K562 (cell line): Measurements from ENCODE around the gene GARIN5B. TPM values are rescaled to one million over a fixed set of nuclear protein-coding genes. Genes with fewer than 3 reads are reported as not detected.

ENCODE experiments used
- C11orf30 ChIP-seq: fragments of 450-650 bp; IDR thresholded peaks from 2 replicates; pipeline ENCODE4 v1.6.1; 2016; ENCODE audit warnings: low read depth, mild to moderate bottlenecking
- CBFA2T3 ChIP-seq: fragments of 450-650 bp; IDR thresholded peaks from 2 replicates; pipeline ENCODE4 v1.6.1; 2017
- FOXJ3 ChIP-seq: sonication (generic); formaldehyde crosslinking; IDR thresholded peaks from 2 replicates; pipeline ENCODE4 v1.4.0; 2020; ENCODE audit warnings: mild to moderate bottlenecking, missing genetic modification reagents
- FUS ChIP-seq: fragments of 200-400 bp; formaldehyde crosslinking; optimal IDR thresholded peaks from 2 replicates; pipeline ENCODE3; 2017; ENCODE audit warnings: low read depth, low read length
- HCFC1 ChIP-seq: IDR thresholded peaks from 2 replicates; pipeline ENCODE4 v1.6.1; 2012; ENCODE audit warnings: low read depth, low read length, improper control_type of control experiment
- ILF3 ChIP-seq: fragments of 450-650 bp; IDR thresholded peaks from 2 replicates; pipeline ENCODE4 v1.6.1; 2018; ENCODE audit warnings: antibody characterized with exemption, mild to moderate bottlenecking, moderate library complexity, borderline replicate concordance
- KHSRP ChIP-seq: fragments of 450-650 bp; IDR thresholded peaks from 2 replicates; pipeline ENCODE4 v1.6.1; 2017
- NFRKB ChIP-seq: fragments of 450-650 bp; IDR thresholded peaks from 2 replicates; pipeline ENCODE4 v1.6.1; 2016; ENCODE audit warnings: low read depth
- NR2C2 ChIP-seq, 2 experiments: fragments of 200-800 bp in 1 of 2; sonication (Bioruptor generic) in 1 of 2; sonication (generic) in 1 of 2; formaldehyde crosslinking in 1 of 2; IDR thresholded peaks; 2 replicates each; pipeline versions ENCODE4 v1.6.1 to v1.8.0; 2016 to 2022; ENCODE audit warnings: mild to moderate bottlenecking in 1 of 2, missing compliant biosample characterization in 1 of 2, missing genetic modification characterization in 1 of 2, missing genetic modification reagents in 1 of 2
- PHF20 ChIP-seq: fragments of 450-650 bp; IDR thresholded peaks from 2 replicates; pipeline ENCODE4 v1.6.1; 2018; ENCODE audit not compliant: partially characterized antibody
- POLR2A ChIP-seq: fragments of 450-650 bp; conservative IDR thresholded peaks from 2 replicates; pipeline ENCODE4 v1.6.1; 2016
- POLR2AphosphoS2 ChIP-seq: IDR thresholded peaks from 2 replicates; pipeline ENCODE4 v1.6.1; 2012; ENCODE audit warnings: low read length, improper control_type of control experiment
- SETDB1 ChIP-seq: IDR thresholded peaks from one replicate; pipeline ENCODE4 v1.6.1; 2012; ENCODE audit warnings: low read length, control low read depth, inconsistent platforms
- SUPT5H ChIP-seq: fragments of 450-650 bp; IDR thresholded peaks from 2 replicates; pipeline ENCODE4 v1.6.1; 2016
- TBP ChIP-seq: optimal IDR thresholded peaks from 2 replicates; pipeline ENCODE3; 2011; ENCODE audit warnings: low read depth, low read length, improper control_type of control experiment
- TCF3 ChIP-seq: sonication (generic); formaldehyde crosslinking; IDR thresholded peaks from 2 replicates; pipeline ENCODE4 v1.4.0; 2020; ENCODE audit warnings: mild to moderate bottlenecking, missing genetic modification reagents
- TFAM ChIP-seq: fragments of 250-450 bp; sonication (Bioruptor Pico); conservative IDR thresholded peaks from 2 replicates; pipeline ENCODE4 v1.5.0; 2021; ENCODE audit warnings: mild to moderate bottlenecking, moderate library complexity
- TGIF2 ChIP-seq: sonication (generic); formaldehyde crosslinking; IDR thresholded peaks from 2 replicates; pipeline ENCODE4 v1.8.1; 2022; ENCODE audit warnings: mild to moderate bottlenecking, missing genetic modification reagents, moderate library complexity
- THAP7 ChIP-seq: fragments of 250-450 bp; sonication (Bioruptor Pico); IDR thresholded peaks from 2 replicates; pipeline ENCODE4 v1.5.0; 2021
- THRAP3 ChIP-seq: fragments of 450-650 bp; IDR thresholded peaks from 2 replicates; pipeline ENCODE4 v1.6.1; 2016; ENCODE audit warnings: mild to moderate bottlenecking, inconsistent platforms, borderline replicate concordance
- TOE1 ChIP-seq, 2 experiments: fragments of 450-650 bp in 1 of 2; sonication (generic) in 1 of 2; formaldehyde crosslinking in 1 of 2; IDR thresholded peaks; 2 replicates each; pipeline versions ENCODE4 v1.7.1 to v1.8.0; 2016 to 2022; ENCODE audit warnings: borderline replicate concordance in 2 of 2, mild to moderate bottlenecking in 2 of 2, antibody characterized with exemption in 1 of 2, inconsistent platforms in 1 of 2, low read depth in 1 of 2, missing genetic modification reagents in 1 of 2, moderate library complexity in 1 of 2
- U2AF1 ChIP-seq: fragments of 200-400 bp; formaldehyde crosslinking; optimal IDR thresholded peaks from 2 replicates; pipeline ENCODE3; 2017; ENCODE audit warnings: mild to moderate bottlenecking, low read depth, low read length, moderate library complexity
- ZBTB8A ChIP-seq: fragments of 450-650 bp; IDR thresholded peaks from 2 replicates; pipeline ENCODE4 v1.6.1; 2018; ENCODE audit warnings: mild to moderate bottlenecking, moderate library complexity; ENCODE audit not compliant: partially characterized antibody
- ZFPM2 ChIP-seq: fragments of 250-450 bp; sonication (Bioruptor Pico); IDR thresholded peaks from 2 replicates; pipeline ENCODE4 v1.5.1; 2022; ENCODE audit warnings: mild to moderate bottlenecking
- ZNF133 ChIP-seq: fragments of 250-450 bp; sonication (Bioruptor Pico); IDR thresholded peaks from 2 replicates; pipeline ENCODE4 v1.4.0; 2020; ENCODE audit warnings: mild to moderate bottlenecking
- ZNF146 ChIP-seq: IDR thresholded peaks from one replicate; pipeline ENCODE4 v1.6.1; 2018; ENCODE audit warnings: missing compliant biosample characterization; ENCODE audit not compliant: unreplicated experiment
- ZNF217 ChIP-seq: sonication (generic); formaldehyde crosslinking; IDR thresholded peaks from 2 replicates; pipeline ENCODE4 v1.8.0; 2022; ENCODE audit warnings: mild to moderate bottlenecking, missing genetic modification reagents
- ZNF232 ChIP-seq: sonication (generic); formaldehyde crosslinking; IDR thresholded peaks from 2 replicates; pipeline ENCODE4 v1.8.0; 2022; ENCODE audit warnings: mild to moderate bottlenecking, missing genetic modification reagents
- ZNF24 ChIP-seq: fragments of 450-650 bp; IDR thresholded peaks from 2 replicates; pipeline ENCODE4 v1.6.1; 2016
- ZNF444 ChIP-seq: fragments of 250-450 bp; sonication (Bioruptor Pico); IDR thresholded peaks from 2 replicates; pipeline ENCODE4 v1.4.0; 2020; ENCODE audit warnings: mild to moderate bottlenecking, moderate library complexity
- ZNF764 ChIP-seq: fragments of 250-450 bp; sonication (Bioruptor Pico); IDR thresholded peaks from 2 replicates; pipeline ENCODE4 v1.4.0; 2020; ENCODE audit warnings: low read depth, mild to moderate bottlenecking, moderate library complexity
- ZSCAN29 ChIP-seq: fragments of 450-650 bp; IDR thresholded peaks from 2 replicates; pipeline ENCODE4 v1.6.1; 2017
- polyA plus RNA-seq, 8 experiments: library from polyadenylated mRNA; depleted of rRNA in 4 of 8; stranded (reverse) in 5 of 8; unstranded in 3 of 8; fragments of >200 nt; fragmentation: Nextera tagmentation in 2 of 8; fragmentation: Illumina TruSeq in 1 of 8; extraction: Ambion mirVana in 2 of 8; extraction: Trizol in 1 of 8; gene quantifications; 2 replicates each; pipeline versions ENCODE4 v1.2.1 to v1.2.3, GENCODE V29; 2011 to 2014; ENCODE audit warnings: inconsistent platforms in 1 of 8, missing spikeins in 1 of 8
- total RNA-seq, 7 experiments: library from RNA; depleted of rRNA in 6 of 7; stranded (reverse); fragments of >200 nt in 6 of 7; fragmentation: Illumina TruSeq in 2 of 7; extraction: Trizol in 2 of 7; gene quantifications; 2 replicates each; pipeline versions ENCODE4 v1.2.1 to v1.2.3, GENCODE V29; 2011 to 2021; ENCODE audit warnings: low replicate concordance in 1 of 7
- TF ChIP-seq, protein P1 (sequence below): fragments of 250-450 bp; sonication (Bioruptor Pico); IDR thresholded peaks from 2 replicates; pipeline ENCODE4 v1.8.0; 2021; ENCODE audit warnings: moderate library complexity, mild to moderate bottlenecking, inconsistent platforms

The GARIN5B gene
- total and polyA plus RNA-seq, 9 of the 15 experiments (the other 6 are each of a cell fraction or from before 2014, with no cell fraction given), result not detected

- TF ChIP-seq ZNF133 (CRISPR knock-in tag), result no peak
- TF ChIP-seq TFAM, result no peak
- TF ChIP-seq HCFC1, result no peak
- TF ChIP-seq ZBTB8A, result no peak
- no peak for TF ChIP-seq ZNF217 (CRISPR knock-in tag)
- no peak for TF ChIP-seq NFRKB
- TF ChIP-seq U2AF1, result no peak
- TF ChIP-seq C11orf30, result no peak
- no peak for TF ChIP-seq TCF3 (CRISPR knock-in tag)
- TF ChIP-seq THRAP3, result 0 out of 2 replicates have a peak, but pooled peaks have one; percentile 22
- no peak for TF ChIP-seq THAP7 (CRISPR knock-in tag)
- no peak for TF ChIP-seq ZNF146
- TF ChIP-seq, protein P1, sequence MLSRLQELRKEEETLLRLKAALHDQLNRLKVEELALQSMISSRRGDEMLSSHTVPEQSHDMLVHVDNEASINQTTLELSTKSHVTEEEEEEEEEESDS (CRISPR knock-in tag), result no peak
- TF ChIP-seq TGIF2, result no peak
- TF ChIP-seq FOXJ3 (CRISPR knock-in tag), result no peak
- TF ChIP-seq ZSCAN29, result no peak
- peak; percentile 79; the same call in 1 of the 2 replicates for TF ChIP-seq POLR2AphosphoS2
- no peak for TF ChIP-seq ZNF764
- peak; percentile 56 for TF ChIP-seq POLR2A
- 0 out of 2 replicates have a peak, but pooled peaks have one; percentile 14 for TF ChIP-seq ILF3
- no peak for TF ChIP-seq KHSRP
- TF ChIP-seq ZNF232 (CRISPR knock-in tag), result no peak
- no peak for TF ChIP-seq ZFPM2
- no peak for TF ChIP-seq SETDB1
- no peak for TF ChIP-seq TOE1 (IDR thresholded peaks at IDR 0.05; ENCODE audit: borderline replicate concordance)
- no peak for TF ChIP-seq TOE1 (CRISPR knock-in tag; IDR thresholded peaks at IDR 0.05; ENCODE audit: borderline replicate concordance, low read depth)
- TF ChIP-seq CBFA2T3, result no peak
- no peak for TF ChIP-seq TBP
- TF ChIP-seq FUS, result no peak
- no peak for TF ChIP-seq ZNF444 (CRISPR knock-in tag)
- no peak for TF ChIP-seq ZNF24
- TF ChIP-seq NR2C2 (CRISPR knock-in tag; IDR thresholded peaks at IDR 0.05), result no peak
- no peak for TF ChIP-seq NR2C2 (tag; IDR thresholded peaks at IDR 0.05)
- peak; percentile 59 for TF ChIP-seq SUPT5H
- no peak for TF ChIP-seq PHF20
Measured at GRCh38 chr19:55400281-55401087, 37.4 kb upstream of the GARIN5B start (continued).
